Measurements from ENCODE around the gene OPA3.
A peak's percentile ranks its signal among the peaks of the same experiment; 100 is the strongest.

Gene OPA3

DNA sequence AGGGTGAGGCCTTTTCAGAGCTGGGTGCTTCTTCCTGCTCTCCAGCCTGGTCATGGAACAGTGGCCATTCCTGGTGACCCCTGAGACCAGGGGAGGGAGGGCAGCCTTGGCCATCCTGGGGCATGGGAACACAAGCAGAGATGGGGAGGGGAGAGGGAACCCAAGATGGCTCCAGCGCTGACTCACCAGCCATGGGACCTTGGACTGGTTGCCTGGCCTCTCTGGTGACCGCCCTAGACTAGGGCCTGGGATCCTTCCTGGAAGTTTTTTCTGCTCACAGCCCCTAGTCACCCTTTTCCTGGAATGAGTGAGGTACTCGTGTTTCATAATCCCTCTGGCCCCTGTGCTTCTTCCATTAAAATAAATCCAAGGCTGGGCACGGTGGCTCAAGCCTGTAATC, 3.3 kb upstream of the OPA3 start:
- Histone ChIP-seq H3K27ac (ENCODE audit: insufficient read depth, low read length, poor library complexity, severe bottlenecking) (no peak overlapping the region), H3K9me3 (ENCODE audit: control insufficient read depth, low read length) (no peaks in the 10 kb centered on the region), H3K4me3 (ENCODE audit: insufficient read depth, low read depth, low read length, poor library complexity, severe bottlenecking) (no peak overlapping the region), H3K36me3 (ENCODE audit: control insufficient read depth, insufficient read depth, low read length) (no peaks in the 10 kb centered on the region), H3K27me3 (replicated peaks; ENCODE audit: control insufficient read depth, insufficient read depth, low read length, poor library complexity, severe bottlenecking) (no peaks in the 10 kb centered on the region), H3K4me1 (ENCODE audit: control insufficient read depth, insufficient read depth, low read length, poor library complexity, severe bottlenecking) (peaks cover 5% of the 10 kb centered on the region)
- DNase-seq = no peak

DNA sequence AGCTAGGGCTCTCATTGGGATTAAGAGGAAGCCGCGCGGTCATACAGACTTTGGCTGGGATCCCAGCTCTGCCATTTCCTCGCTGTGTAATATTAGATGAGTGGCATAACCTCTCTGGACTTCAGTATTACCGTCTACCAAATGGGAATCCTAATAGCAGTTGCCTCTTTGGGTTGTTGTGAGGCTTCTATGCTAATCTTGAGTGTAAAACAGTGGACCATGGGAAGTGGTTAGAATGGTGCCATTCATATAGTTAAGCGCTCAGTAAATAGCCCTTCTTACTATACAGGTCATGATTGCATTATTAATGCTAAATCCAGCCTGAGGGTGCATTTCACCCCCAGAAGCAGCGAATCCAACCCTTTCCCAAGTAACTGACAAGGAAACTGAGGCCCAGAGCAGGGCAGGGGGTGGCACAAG, 566 bp upstream of the OPA3 start:
- Histone ChIP-seq H3K4me1 (ENCODE audit: control insufficient read depth, insufficient read depth, low read length, poor library complexity, severe bottlenecking) (peaks cover 5% of the 10 kb centered on the region), H3K9me3 (ENCODE audit: control insufficient read depth, low read length) (no peaks in the 10 kb centered on the region), H3K4me3 (ENCODE audit: insufficient read depth, low read depth, low read length, poor library complexity, severe bottlenecking) (peak overlapping the region; percentile 93), H3K27me3 (replicated peaks; ENCODE audit: control insufficient read depth, insufficient read depth, low read length, poor library complexity, severe bottlenecking) (no peaks in the 10 kb centered on the region), H3K36me3 (ENCODE audit: control insufficient read depth, insufficient read depth, low read length) (no peaks in the 10 kb centered on the region), H3K27ac (ENCODE audit: insufficient read depth, low read length, poor library complexity, severe bottlenecking) (peak overlapping the region; percentile 100)
- no peak for DNase-seq

DNA sequence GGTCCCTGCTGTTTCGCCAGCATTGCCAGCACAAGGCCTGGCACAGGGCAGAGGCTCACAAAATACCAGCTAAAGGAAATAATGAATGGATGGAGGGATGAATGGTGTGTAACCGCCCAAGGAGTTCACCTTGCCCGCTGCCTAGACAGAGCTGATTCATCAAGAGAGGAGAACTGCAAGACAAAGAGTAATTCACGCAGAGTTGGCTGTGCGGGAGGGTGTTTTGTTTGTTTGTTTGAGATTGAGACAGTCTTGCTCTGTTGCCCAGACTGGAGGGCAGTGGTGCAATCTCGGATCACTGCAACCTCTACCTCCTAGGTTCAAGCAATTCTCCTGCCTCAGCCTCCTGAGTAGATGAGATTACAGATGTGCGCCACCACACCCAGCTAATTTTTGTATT, 3.0 kb downstream of the OPA3 start:
- H3K9me3 ChIP-seq (ENCODE audit: control insufficient read depth, low read length) = no peaks in the 10 kb centered on the region
- H3K4me3 ChIP-seq (ENCODE audit: insufficient read depth, low read depth, low read length, poor library complexity, severe bottlenecking) = no peak overlapping the region
- no peak overlapping the region for H3K27ac ChIP-seq (ENCODE audit: insufficient read depth, low read length, poor library complexity, severe bottlenecking)
- H3K4me1 ChIP-seq (ENCODE audit: control insufficient read depth, insufficient read depth, low read length, poor library complexity, severe bottlenecking) = peaks cover 5% of the 10 kb centered on the region
- H3K27me3 ChIP-seq (replicated peaks; ENCODE audit: control insufficient read depth, insufficient read depth, low read length, poor library complexity, severe bottlenecking) = no peaks in the 10 kb centered on the region
- no peaks in the 10 kb centered on the region for H3K36me3 ChIP-seq (ENCODE audit: control insufficient read depth, insufficient read depth, low read length)
- no peak for DNase-seq

DNA sequence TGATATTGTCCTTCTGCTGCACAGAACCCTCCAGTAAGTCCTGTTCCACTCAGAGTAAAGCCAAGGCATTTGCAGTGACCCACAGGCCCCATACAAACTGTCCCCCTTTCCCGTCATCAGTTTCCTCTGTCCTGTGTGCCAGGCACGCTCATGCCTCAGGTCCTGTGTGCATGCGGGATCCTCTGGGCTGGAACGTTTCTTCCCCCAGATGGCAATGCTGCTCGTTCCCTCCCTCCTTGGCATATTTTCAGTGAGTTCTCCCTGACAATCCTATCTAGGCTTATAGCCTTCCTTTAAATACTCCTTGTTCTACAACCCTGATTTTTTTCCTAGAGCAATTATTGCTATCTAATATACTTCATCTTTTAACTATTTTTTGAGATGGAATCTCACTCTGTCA, 5.7 kb downstream of the OPA3 start:
- Histone ChIP-seq H3K4me3 (ENCODE audit: insufficient read depth, low read depth, low read length, poor library complexity, severe bottlenecking) (no peak overlapping the region), H3K27ac (ENCODE audit: insufficient read depth, low read length, poor library complexity, severe bottlenecking) (no peak overlapping the region), H3K9me3 (ENCODE audit: control insufficient read depth, low read length) (no peaks in the 10 kb centered on the region), H3K4me1 (ENCODE audit: control insufficient read depth, insufficient read depth, low read length, poor library complexity, severe bottlenecking) (no peaks in the 10 kb centered on the region), H3K36me3 (ENCODE audit: control insufficient read depth, insufficient read depth, low read length) (no peaks in the 10 kb centered on the region), H3K27me3 (replicated peaks; ENCODE audit: control insufficient read depth, insufficient read depth, low read length, poor library complexity, severe bottlenecking) (no peaks in the 10 kb centered on the region)
- DNase-seq = no peak

DNA sequence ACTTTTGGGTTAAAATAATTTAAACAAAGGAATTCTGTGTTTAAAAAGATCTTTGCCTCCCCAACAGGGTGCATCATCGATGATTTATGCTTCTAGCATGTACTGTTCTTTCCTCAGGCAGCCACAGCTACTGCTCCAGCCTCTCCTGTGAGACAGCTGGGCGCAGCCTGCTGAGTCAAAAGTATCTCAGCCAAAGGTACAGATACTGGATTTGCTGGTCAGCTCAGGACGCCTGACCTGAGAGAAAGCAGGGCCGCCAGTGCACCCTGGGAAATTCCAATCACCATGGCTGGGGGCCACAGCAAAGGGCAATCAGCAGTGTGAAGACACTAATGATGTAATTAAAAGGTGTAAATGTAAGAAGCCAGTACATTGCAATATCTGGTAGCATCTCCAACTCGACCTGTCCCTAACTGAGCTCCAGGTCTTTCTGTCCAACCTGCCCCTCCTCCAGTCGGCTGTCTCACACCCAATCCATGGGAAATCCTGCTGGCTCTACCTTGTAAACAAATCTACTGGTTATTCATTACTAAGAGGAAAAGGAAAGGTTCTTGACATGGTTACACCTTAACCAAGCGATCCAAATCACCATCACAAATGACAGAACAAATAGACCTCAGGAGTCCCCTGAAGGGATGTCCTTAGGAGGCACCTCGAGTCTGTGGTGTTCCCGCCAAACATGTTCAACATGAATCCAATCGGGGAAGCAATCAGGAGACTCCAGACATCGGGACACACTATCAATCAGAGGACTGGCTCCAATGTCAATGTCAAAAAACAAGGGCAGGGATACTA, 7.3 kb downstream of the OPA3 start:
- no peaks in the 10 kb centered on the region for H3K36me3 ChIP-seq (ENCODE audit: control insufficient read depth, insufficient read depth, low read length)
- DNase-seq = no peak
- no peak overlapping the region for H3K27ac ChIP-seq (ENCODE audit: insufficient read depth, low read length, poor library complexity, severe bottlenecking)
- H3K4me1 ChIP-seq (ENCODE audit: control insufficient read depth, insufficient read depth, low read length, poor library complexity, severe bottlenecking) = no peaks in the 10 kb centered on the region
- no peak overlapping the region for H3K4me3 ChIP-seq (ENCODE audit: insufficient read depth, low read depth, low read length, poor library complexity, severe bottlenecking)
- H3K9me3 ChIP-seq (ENCODE audit: control insufficient read depth, low read length) = no peaks in the 10 kb centered on the region
- no peaks in the 10 kb centered on the region for H3K27me3 ChIP-seq (replicated peaks; ENCODE audit: control insufficient read depth, insufficient read depth, low read length, poor library complexity, severe bottlenecking)

DNA sequence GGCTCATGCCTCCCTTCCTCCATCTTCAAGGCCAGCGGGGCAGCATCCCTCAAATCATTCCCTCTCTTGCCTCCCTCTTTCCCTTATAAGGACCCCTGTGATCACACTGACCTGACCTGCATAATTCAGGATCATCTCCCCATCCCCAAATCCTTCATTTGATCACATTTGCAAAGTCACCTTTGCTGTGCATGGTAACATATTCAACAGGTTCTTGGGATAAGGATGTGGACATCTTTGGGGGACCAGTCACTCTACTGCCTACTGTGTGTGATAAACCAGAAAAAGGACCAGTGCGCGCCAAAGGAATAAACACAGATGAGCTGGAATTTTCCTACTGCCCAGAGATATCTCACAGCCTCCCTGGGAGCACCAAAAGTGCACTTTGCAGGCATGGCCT, 7.9 kb downstream of the OPA3 start:
- Histone ChIP-seq H3K4me3 (ENCODE audit: insufficient read depth, low read depth, low read length, poor library complexity, severe bottlenecking) (no peak overlapping the region), H3K9me3 (ENCODE audit: control insufficient read depth, low read length) (no peaks in the 10 kb centered on the region), H3K4me1 (ENCODE audit: control insufficient read depth, insufficient read depth, low read length, poor library complexity, severe bottlenecking) (no peaks in the 10 kb centered on the region), H3K27ac (ENCODE audit: insufficient read depth, low read length, poor library complexity, severe bottlenecking) (no peak overlapping the region), H3K27me3 (replicated peaks; ENCODE audit: control insufficient read depth, insufficient read depth, low read length, poor library complexity, severe bottlenecking) (no peaks in the 10 kb centered on the region), H3K36me3 (ENCODE audit: control insufficient read depth, insufficient read depth, low read length) (no peaks in the 10 kb centered on the region)
- no peak for DNase-seq

DNA sequence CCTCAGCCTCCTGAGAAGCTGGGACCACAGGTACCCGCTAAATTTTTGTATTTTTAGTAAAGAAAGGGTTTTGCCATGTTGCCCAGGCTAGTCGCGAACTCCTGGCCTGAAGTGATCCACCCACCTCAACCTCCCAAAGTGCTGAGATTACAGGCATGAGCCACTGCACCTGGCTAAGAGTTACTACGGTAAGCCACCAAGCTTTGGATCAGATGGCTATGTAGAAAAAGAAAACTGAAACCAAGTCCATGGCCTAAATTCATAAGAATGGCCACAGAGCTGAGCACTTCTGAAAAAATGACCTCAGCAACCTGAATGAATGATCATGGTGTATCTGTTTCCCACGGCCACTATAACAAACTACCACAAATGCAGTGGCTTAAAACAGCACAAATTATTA, 9.4 kb downstream of the OPA3 start:
- no peaks in the 10 kb centered on the region for H3K4me1 ChIP-seq (ENCODE audit: control insufficient read depth, insufficient read depth, low read length, poor library complexity, severe bottlenecking)
- H3K9me3 ChIP-seq (ENCODE audit: control insufficient read depth, low read length) = no peaks in the 10 kb centered on the region
- no peak overlapping the region for H3K27ac ChIP-seq (ENCODE audit: insufficient read depth, low read length, poor library complexity, severe bottlenecking)
- no peak overlapping the region for H3K4me3 ChIP-seq (ENCODE audit: insufficient read depth, low read depth, low read length, poor library complexity, severe bottlenecking)
- no peak for DNase-seq
- H3K36me3 ChIP-seq (ENCODE audit: control insufficient read depth, insufficient read depth, low read length) = no peaks in the 10 kb centered on the region
- H3K27me3 ChIP-seq (replicated peaks; ENCODE audit: control insufficient read depth, insufficient read depth, low read length, poor library complexity, severe bottlenecking) = no peaks in the 10 kb centered on the region

DNA sequence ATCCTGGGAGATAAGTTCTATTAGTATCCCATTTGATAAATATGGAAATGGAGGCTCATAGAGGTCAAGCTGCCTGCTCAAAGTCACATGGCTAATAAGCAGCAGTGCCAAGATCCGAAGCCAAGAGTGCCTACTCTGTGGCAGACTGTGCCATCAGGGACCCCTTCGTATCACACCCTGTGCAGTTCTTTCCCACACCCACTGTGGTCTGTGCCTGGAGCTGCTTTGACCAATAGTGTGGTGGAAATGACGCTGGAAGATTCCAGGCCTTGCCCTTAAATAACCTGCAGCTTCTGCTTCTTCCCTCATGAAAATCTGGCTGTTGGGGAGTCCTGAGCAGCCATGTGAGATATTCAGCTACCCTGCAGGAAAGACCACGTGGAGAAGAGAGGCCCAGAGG, 10.1 kb downstream of the OPA3 start:
- no peaks in the 10 kb centered on the region for H3K4me1 ChIP-seq (ENCODE audit: control insufficient read depth, insufficient read depth, low read length, poor library complexity, severe bottlenecking)
- no peak overlapping the region for H3K27ac ChIP-seq (ENCODE audit: insufficient read depth, low read length, poor library complexity, severe bottlenecking)
- H3K4me3 ChIP-seq (ENCODE audit: insufficient read depth, low read depth, low read length, poor library complexity, severe bottlenecking) = no peak overlapping the region
- no peaks in the 10 kb centered on the region for H3K27me3 ChIP-seq (replicated peaks; ENCODE audit: control insufficient read depth, insufficient read depth, low read length, poor library complexity, severe bottlenecking)
- DNase-seq = no peak
- H3K36me3 ChIP-seq (ENCODE audit: control insufficient read depth, insufficient read depth, low read length) = no peaks in the 10 kb centered on the region
- no peaks in the 10 kb centered on the region for H3K9me3 ChIP-seq (ENCODE audit: control insufficient read depth, low read length)

DNA sequence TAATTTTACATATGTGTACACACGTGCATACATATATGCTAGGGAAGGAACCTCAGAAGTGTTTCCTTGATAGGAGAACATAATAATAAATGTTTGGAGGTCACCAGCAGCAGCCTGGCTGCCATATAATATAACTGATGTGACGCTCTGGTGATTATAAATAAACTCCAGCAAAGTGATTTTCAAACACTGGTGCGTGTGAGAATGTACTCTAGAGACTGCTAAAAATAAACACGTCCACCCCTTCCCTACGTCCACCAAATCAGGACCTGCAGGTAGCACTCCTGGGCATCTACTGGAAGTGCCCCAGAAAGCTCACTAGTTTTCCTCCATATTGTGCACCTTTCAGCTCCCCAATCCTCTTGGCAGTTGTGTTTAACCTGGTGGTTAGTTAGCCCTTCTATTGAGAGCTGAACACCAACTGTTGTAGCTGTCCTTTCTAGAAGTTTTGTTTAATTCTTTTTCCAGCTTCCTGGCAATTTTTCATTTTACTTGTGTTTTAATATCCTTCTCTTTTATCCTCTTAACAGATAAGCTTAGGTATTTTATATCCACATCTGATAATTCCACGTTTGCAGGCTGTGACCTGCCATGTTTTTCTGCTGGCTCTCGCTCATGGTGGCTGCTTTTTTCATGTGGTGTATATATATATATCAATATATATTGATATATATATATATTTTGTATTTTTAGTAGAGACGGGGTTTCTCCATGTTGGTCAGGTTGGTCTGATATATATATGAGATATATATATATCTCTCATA, 13.0 kb downstream of the OPA3 start:
- no peaks in the 10 kb centered on the region for H3K9me3 ChIP-seq (ENCODE audit: control insufficient read depth, low read length)
- H3K4me1 ChIP-seq (ENCODE audit: control insufficient read depth, insufficient read depth, low read length, poor library complexity, severe bottlenecking) = no peaks in the 10 kb centered on the region
- no peak for DNase-seq
- no peak overlapping the region for H3K4me3 ChIP-seq (ENCODE audit: insufficient read depth, low read depth, low read length, poor library complexity, severe bottlenecking)
- H3K27ac ChIP-seq (ENCODE audit: insufficient read depth, low read length, poor library complexity, severe bottlenecking) = no peak overlapping the region
- H3K36me3 ChIP-seq (ENCODE audit: control insufficient read depth, insufficient read depth, low read length) = no peaks in the 10 kb centered on the region
- H3K27me3 ChIP-seq (replicated peaks; ENCODE audit: control insufficient read depth, insufficient read depth, low read length, poor library complexity, severe bottlenecking) = no peaks in the 10 kb centered on the region
